Liver (tissue), 3 donors: ENCODE measurements around the gene CELSR2.

Experiments
- CTCF ChIP-seq: fragments of 150-350 bp; IDR thresholded peaks from 2 replicates; pipeline ENCODE4 v1.5.1; 2017; ENCODE audit warnings: improper control_type of control experiment, low read depth, low read length; ENCODE audit not compliant: missing input control
- JUND ChIP-seq, 2 donors: IDR thresholded peaks; 2 replicates each; pipeline ENCODE4 v1.6.1; 2016; ENCODE audit warnings: antibody characterized with exemption in 2 of 2
- MAX ChIP-seq: IDR thresholded peaks from 2 replicates; pipeline ENCODE4 v1.6.1; 2016; ENCODE audit warnings: antibody characterized with exemption
- RAD21 ChIP-seq, 2 donors: IDR thresholded peaks; 2 replicates each; pipeline ENCODE4 v1.6.1; 2016; ENCODE audit warnings: antibody characterized with exemption in 2 of 2, mild to moderate bottlenecking in 2 of 2
- REST ChIP-seq: IDR thresholded peaks from 2 replicates; pipeline ENCODE4 v1.6.1; 2016; ENCODE audit warnings: antibody characterized with exemption, mild to moderate bottlenecking
- TAF1 ChIP-seq: conservative IDR thresholded peaks from 2 replicates; pipeline ENCODE4 v1.6.1; 2016; ENCODE audit warnings: antibody characterized with exemption, mild to moderate bottlenecking
- TF ChIP-seq, protein P1 (sequence below): IDR thresholded peaks from 2 replicates; pipeline ENCODE4 v1.6.1; 2016; ENCODE audit warnings: antibody characterized with exemption
- donor health status: healthy.
- donor health status: healthy.

- TF ChIP-seq CTCF = no peak
- TF ChIP-seq JUND (IDR thresholded peaks at IDR 0.05) = no peak
- no peak for TF ChIP-seq MAX
- no peak for TF ChIP-seq REST
- no peak for TF ChIP-seq RAD21 (IDR thresholded peaks at IDR 0.05)
- TF ChIP-seq, protein P1, sequence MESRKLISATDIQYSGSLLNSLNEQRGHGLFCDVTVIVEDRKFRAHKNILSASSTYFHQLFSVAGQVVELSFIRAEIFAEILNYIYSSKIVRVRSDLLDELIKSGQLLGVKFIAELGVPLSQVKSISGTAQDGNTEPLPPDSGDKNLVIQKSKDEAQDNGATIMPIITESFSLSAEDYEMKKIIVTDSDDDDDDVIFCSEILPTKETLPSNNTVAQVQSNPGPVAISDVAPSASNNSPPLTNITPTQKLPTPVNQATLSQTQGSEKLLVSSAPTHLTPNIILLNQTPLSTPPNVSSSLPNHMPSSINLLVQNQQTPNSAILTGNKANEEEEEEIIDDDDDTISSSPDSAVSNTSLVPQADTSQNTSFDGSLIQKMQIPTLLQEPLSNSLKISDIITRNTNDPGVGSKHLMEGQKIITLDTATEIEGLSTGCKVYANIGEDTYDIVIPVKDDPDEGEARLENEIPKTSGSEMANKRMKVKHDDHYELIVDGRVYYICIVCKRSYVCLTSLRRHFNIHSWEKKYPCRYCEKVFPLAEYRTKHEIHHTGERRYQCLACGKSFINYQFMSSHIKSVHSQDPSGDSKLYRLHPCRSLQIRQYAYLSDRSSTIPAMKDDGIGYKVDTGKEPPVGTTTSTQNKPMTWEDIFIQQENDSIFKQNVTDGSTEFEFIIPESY = no peak
- TF ChIP-seq TAF1 = no peak
Observed at GRCh38 chr1:109319114-109319513, 69.8 kb downstream of the CELSR2 start.
